Stimulated activated CD8-positive, alpha-beta memory T cell treated with anti-CD3 and anti-CD28 coated beads, Interleukin-7, amount 100 ng/mL, for 4 hours (primary cell): Measurements from ENCODE around the gene APC.

Experiments used
- DNase-seq, 2 donors: peaks; one replicate each; pipeline ENCODE4 v3.0.0-alpha.2; 2020; ENCODE audit warnings: low read depth in 2 of 2

Gene APC

GRCh38 chr5:112784726-112785125 lies 47.0 kb downstream of the APC start:
- DNase-seq, result no peak

DNA sequence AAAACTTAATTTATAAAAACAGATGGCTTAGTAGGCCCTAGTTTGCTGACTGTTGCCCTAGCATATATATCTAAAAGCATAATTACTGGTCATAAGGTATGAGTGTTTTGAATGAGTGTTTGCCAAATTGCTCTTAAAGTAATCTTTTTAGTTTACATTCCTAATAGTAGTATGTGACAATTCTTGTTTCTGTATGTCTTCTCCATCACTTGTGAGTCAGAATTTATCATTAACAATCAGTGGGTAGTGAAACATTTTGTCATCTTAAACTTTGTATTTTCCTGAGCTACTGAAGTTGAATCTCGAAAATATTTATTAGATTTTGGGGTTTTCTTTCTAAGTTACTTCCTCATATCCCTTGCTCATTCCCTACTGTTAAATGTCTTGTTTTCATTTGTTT lies 49.6 kb downstream of the APC start:
- DNase-seq, result no peak

- DNase-seq, result no peak
These were observed 50.2 kb downstream of the APC start for GRCh38 chr5:112787896-112788295.

GRCh38 chr5:112793201-112793600 lies 55.5 kb downstream of the APC start:
- DNase-seq, result no peak

- DNase-seq, result no peak
These were observed 56.7 kb downstream of the APC start for GRCh38 chr5:112794410-112794809.

DNA sequence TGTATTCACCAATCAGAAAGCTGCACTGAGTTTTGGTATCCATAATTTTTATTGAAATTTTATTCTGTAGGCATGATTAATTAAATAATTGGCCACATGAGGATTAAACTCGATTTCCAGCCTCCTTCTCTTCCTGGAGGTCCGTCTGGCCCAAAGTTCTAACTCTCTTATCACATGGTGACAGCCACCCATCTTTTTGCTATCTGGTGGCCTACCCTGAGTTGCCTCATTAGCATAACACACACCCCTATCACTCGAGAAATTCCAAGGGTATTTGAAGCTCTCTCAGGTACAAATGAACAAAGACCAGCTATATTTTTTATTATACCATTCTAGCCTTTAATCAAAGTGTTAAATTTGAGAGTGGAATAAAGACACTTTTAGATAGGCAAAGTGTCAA lies 57.7 kb downstream of the APC start:
- no peak for DNase-seq

GRCh38 chr5:112795944-112796678 lies 58.4 kb downstream of the APC start:
- DNase-seq, result no peak

- DNase-seq, result no peak
These were observed 62.0 kb downstream of the APC start for GRCh38 chr5:112799661-112800060.

DNA sequence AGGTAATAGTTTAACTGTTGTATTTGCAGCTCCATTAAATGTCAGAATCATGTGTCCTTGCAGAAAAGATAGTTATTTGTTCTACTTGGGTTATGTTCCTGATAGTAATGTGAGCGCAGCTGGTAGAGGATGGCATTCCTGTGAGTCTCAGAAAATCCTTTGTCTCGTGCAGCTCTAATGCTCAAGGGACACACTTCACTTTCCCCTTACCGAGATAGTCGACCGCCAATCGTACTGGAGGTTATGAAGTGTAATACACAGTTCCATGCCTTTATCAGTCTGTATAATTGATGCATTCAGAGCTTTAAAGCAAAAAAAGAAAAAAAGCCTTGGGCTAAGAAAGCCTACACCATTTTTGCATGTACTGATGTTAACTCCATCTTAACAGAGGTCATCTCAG lies 63.2 kb downstream of the APC start:
- DNase-seq, result no peak

- no peak for DNase-seq
These were observed 73.3 kb downstream of the APC start for GRCh38 chr5:112811023-112811422.

- no peak for DNase-seq
These were observed 74.9 kb downstream of the APC start for GRCh38 chr5:112812549-112812948.

DNA sequence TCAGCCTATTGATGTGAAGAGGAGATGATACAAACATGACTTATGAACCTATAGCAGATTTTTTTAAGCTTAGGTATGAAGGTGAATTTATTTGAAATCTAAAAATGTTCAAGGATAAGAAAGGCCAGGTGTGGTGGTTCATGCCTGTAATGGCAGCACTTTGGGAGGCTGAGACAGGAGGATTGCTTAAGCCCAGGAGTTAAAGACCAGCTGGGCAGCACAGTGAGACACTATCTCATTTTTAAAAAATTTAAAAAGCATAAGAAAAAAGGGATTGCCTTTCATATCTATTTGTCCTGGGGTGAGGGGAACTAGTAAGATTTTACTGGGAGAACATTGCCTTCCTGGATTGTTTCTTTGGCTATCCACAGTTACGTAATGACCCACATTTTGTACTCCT lies 82.6 kb downstream of the APC start:
- DNase-seq, result no peak

GRCh38 chr5:112822456-112822855 lies 84.8 kb downstream of the APC start:
- DNase-seq, result no peak

GRCh38 chr5:112823181-112823580 lies 85.5 kb downstream of the APC start:
- no peak for DNase-seq

GRCh38 chr5:112823656-112824055 lies 86.0 kb downstream of the APC start:
- DNase-seq, result no peak

- DNase-seq, result no peak
These were observed 86.5 kb downstream of the APC start for GRCh38 chr5:112824197-112824596.

GRCh38 chr5:112830378-112830777 lies 92.7 kb downstream of the APC start:
- no peak for DNase-seq

GRCh38 chr5:112833971-112834370 lies 96.3 kb downstream of the APC start:
- no peak for DNase-seq

- DNase-seq, result no peak
These were observed 106.8 kb downstream of the APC start for GRCh38 chr5:112844489-112844888.

- DNase-seq, result no peak
These were observed 108.9 kb downstream of the APC start for GRCh38 chr5:112846556-112846955.

DNA sequence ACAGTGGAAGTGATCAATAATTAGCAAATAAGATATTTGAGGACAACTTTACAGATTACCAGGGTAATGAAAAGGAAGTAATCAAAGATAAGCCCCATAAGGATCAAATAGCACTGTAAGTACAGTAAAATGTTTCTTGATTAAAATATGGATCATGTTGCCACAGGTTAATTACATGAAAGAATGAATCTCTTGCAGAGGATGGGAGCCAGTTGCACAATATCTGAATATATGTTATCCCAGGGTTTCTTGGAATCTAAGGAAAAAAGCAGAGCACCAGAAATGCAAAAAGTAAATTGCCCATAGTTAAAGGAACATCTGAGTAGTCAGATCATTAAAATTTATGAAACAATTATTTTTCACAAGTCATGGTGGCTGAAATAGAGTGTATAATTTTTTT lies 109.6 kb downstream of the APC start:
- DNase-seq, result no peak

DNA sequence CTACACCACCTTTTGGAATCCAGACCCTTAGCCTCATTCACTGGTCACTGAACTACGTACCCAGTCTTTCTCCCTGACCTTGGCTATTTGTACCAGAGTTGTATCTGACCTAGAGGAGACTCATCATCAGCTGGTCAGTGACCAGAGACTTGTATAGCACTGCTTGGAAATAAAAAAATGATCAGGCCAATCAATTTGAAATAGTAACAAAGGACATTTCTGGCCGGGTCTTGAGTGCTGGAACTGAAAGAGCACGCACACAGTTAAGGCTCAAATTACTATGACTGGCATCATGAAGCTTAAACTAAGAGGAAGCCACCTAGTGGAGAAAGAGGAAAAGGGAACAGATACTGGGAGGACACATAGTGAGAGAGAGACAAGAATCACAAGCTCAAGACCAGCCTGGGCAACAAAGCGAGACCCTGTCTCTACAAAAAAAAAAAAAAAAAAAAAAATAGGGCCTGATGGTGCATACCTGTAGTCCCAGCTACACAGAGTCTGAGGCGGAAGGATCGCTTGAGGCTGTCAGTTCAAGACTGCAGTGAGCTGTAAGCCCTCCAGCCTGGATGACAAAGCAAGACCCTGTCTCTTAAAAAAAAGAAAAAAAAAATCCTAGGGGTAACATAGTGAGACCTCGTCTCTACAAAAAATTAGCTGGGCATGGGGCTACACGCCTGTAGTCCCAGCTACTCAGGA lies 110.6 kb downstream of the APC start:
- no peak for DNase-seq

DNA sequence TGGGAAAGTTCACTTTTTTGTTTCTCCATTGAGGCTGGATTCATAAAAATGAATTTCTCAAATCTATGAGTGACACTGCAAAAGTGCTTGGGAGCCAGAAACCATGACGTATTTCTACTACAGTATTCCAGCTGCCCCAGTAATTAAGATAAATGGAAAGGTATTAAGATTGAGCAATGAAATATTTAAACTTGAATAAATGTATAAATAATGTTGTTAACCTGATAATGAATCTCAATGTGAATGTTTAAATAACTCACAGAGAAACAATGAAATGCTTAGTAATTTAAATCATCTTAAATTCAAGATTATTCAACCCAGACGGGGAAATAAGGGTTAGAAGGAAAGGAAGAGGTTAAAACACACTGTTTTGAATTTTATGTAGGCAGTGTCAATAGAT lies 112.2 kb downstream of the APC start:
- no peak for DNase-seq

GRCh38 chr5:112854651-112855050 lies 117.0 kb downstream of the APC start:
- no peak for DNase-seq
